Activated effector memory CD4-positive, alpha-beta T cell treated with anti-CD3 and anti-CD28 coated beads, Interleukin-2, amount 50 U/mL, for 16 hours (primary cell): ENCODE measurements around the gene SIRT2.

ENCODE experiments used
- DNase-seq: peaks from one replicate; pipeline ENCODE4 v3.0.0-alpha.2; 2020

SIRT2 gene

GRCh38 chr19:38919837-38920601, 20.6 kb upstream of the SIRT2 start:
- DNase-seq, result no peak

GRCh38 chr19:38918526-38918925, 19.1 kb upstream of the SIRT2 start:
- DNase-seq, result no peak

- DNase-seq, result no peak
These were observed 18.6 kb upstream of the SIRT2 start for GRCh38 chr19:38917921-38918491.

- no peak for DNase-seq
These were observed 18.1 kb upstream of the SIRT2 start for GRCh38 chr19:38917516-38917915.

- no peak for DNase-seq
These were observed 16.2 kb upstream of the SIRT2 start for GRCh38 chr19:38915329-38916321.

- no peak for DNase-seq
These were observed 14.5 kb upstream of the SIRT2 start for GRCh38 chr19:38913958-38914357.

- DNase-seq, result no peak
These were observed 13.4 kb upstream of the SIRT2 start for GRCh38 chr19:38912600-38913514.

- DNase-seq, result no peak
These were observed 12.1 kb upstream of the SIRT2 start for GRCh38 chr19:38911388-38912001.

GRCh38 chr19:38910488-38910887, 11.1 kb upstream of the SIRT2 start:
- DNase-seq, result no peak

- DNase-seq, result no peak
These were observed 9.5 kb upstream of the SIRT2 start for GRCh38 chr19:38908911-38909310.

GRCh38 chr19:38907670-38908069, 8.3 kb upstream of the SIRT2 start:
- DNase-seq, result no peak

- no peak for DNase-seq
These were observed 7.8 kb upstream of the SIRT2 start for GRCh38 chr19:38907227-38907626.

- no peak for DNase-seq
These were observed 6.2 kb upstream of the SIRT2 start for GRCh38 chr19:38905620-38906019.

GRCh38 chr19:38904581-38905539, 5.4 kb upstream of the SIRT2 start:
- no peak for DNase-seq

- no peak for DNase-seq
These were observed 2.3 kb upstream of the SIRT2 start for GRCh38 chr19:38901683-38902082.

GRCh38 chr19:38900743-38901190, 1.3 kb upstream of the SIRT2 start:
- DNase-seq, result no peak

- DNase-seq, result no peak
These were observed 798 bp upstream of the SIRT2 start for GRCh38 chr19:38900202-38900629.

GRCh38 chr19:38898788-38899446, 501 bp downstream of the SIRT2 start:
- no peak for DNase-seq

GRCh38 chr19:38894968-38895367, 4.5 kb downstream of the SIRT2 start:
- DNase-seq, result no peak

- no peak for DNase-seq
These were observed 6.1 kb downstream of the SIRT2 start for GRCh38 chr19:38893341-38893771.
